Caco-2 (cell line): ENCODE results near the gene SWAP70. TPM values are rescaled to one million over a fixed set of nuclear protein-coding genes. Genes with fewer than 3 reads are reported as not detected.

Experiments
- BruUV-seq: library from RNA; stranded (reverse); fragments of 400-500 nt; replicated peaks from 2 replicates; lab custom pipeline; 2021; lab: Mats Ljungman, UMichigan
- CTCF ChIA-PET: fragments of 300-600 bp; sonication (Branson Sonifier 250); formaldehyde crosslinking; loops from one replicate; lab custom pipeline; 2022; ENCODE audit warnings: antibody characterized with exemption; lab: Charles Lee
- POLR2A ChIA-PET: fragments of 300-600 bp; sonication (Branson Sonifier 250); formaldehyde crosslinking; loops from one replicate; lab custom pipeline; 2022; ENCODE audit warnings: antibody characterized with exemption; lab: Charles Lee
- DNase-seq, 2 experiments: peaks; one replicate each; pipeline versions ENCODE4 v3.0.0 to v3.0.0-alpha.2; 2020 to 2022
- H3K27me3 ChIP-seq: replicated peaks from 2 replicates; pipeline ENCODE4 v1.6.0; 2011; ENCODE audit warnings: low read length; ENCODE audit not compliant: control insufficient read depth, insufficient read depth
- H3K36me3 ChIP-seq: 2 replicates; pipeline ENCODE4 v1.5.1; 2011; ENCODE audit warnings: low read length; ENCODE audit not compliant: control insufficient read depth, insufficient read depth
- H3K4me1 ChIP-seq: fragments of 250-450 bp; sonication (Bioruptor Pico); 2 replicates; pipeline ENCODE4 v1.5.1; 2020; ENCODE audit warnings: mild to moderate bottlenecking
- H3K4me3 ChIP-seq: 2 replicates; pipeline ENCODE4 v1.5.1; 2011; ENCODE audit warnings: low read depth, mild to moderate bottlenecking, control low read depth, low read length
- H3K9me3 ChIP-seq: fragments of 250-450 bp; sonication (Bioruptor Pico); 2 replicates; pipeline ENCODE4 v1.5.1; 2020; ENCODE audit warnings: mild to moderate bottlenecking, moderate library complexity
- H3K27ac Mint-ChIP-seq: one replicate; pipeline ENCODE4 v1.8.0; 2022; ENCODE audit warnings: mixed read lengths; ENCODE audit not compliant: unreplicated experiment
- H3K27me3 Mint-ChIP-seq: one replicate; pipeline ENCODE4 v1.8.0; 2022; ENCODE audit warnings: mixed read lengths; ENCODE audit not compliant: insufficient read depth, unreplicated experiment
- H3K36me3 Mint-ChIP-seq: one replicate; pipeline ENCODE4 v1.8.0; 2022; ENCODE audit warnings: mild to moderate bottlenecking, mixed read lengths; ENCODE audit not compliant: insufficient read depth, unreplicated experiment
- H3K4me1 Mint-ChIP-seq: one replicate; pipeline ENCODE4 v1.8.0; 2022; ENCODE audit warnings: low read depth, mixed read lengths; ENCODE audit not compliant: unreplicated experiment
- H3K4me3 Mint-ChIP-seq: one replicate; pipeline ENCODE4 v1.8.0; 2022; ENCODE audit warnings: mild to moderate bottlenecking, moderate library complexity, mixed read lengths; ENCODE audit not compliant: unreplicated experiment
- H3K9me3 Mint-ChIP-seq: one replicate; pipeline ENCODE4 v1.8.0; 2022; ENCODE audit warnings: mixed read lengths; ENCODE audit not compliant: unreplicated experiment
- intact Hi-C: fragments of 100-400 bp; cut with micrococcal nuclease; formaldehyde crosslinking; loops from one replicate; pipeline ENCODE4 v1.10.0; 2022; ENCODE audit not compliant: unreplicated experiment
- total RNA-seq: library from RNA; stranded (reverse); gene quantifications from 2 replicates; pipeline ENCODE4 v1.2.3, GENCODE V29; 2022
- TF ChIP-seq, protein P1 (sequence below), 2 experiments: fragments of 200-600 bp in 1 of 2; IDR thresholded peaks; 1 replicate in 1 of 2; 2 replicates in 1 of 2; pipeline versions ENCODE4 v1.5.1 to v1.8.0; 2011 to 2022; ENCODE audit warnings: antibody characterized with exemption in 1 of 2, control low read depth in 1 of 2, inconsistent platforms in 1 of 2, low read depth in 1 of 2, low read length in 1 of 2, mild to moderate bottlenecking in 1 of 2, moderate library complexity in 1 of 2; ENCODE audit not compliant: insufficient read depth in 1 of 2, severe bottlenecking in 1 of 2, unreplicated experiment in 1 of 2

The SWAP70 gene
- total RNA-seq, 1 experiment from 2014 or later = 42.4 TPM

GRCh38 chr11:9735236-9735635, 71.4 kb downstream of the SWAP70 start:
- peaks cover 4% of the 10 kb centered on the region for H3K36me3 ChIP-seq
- TF ChIP-seq, protein P1, sequence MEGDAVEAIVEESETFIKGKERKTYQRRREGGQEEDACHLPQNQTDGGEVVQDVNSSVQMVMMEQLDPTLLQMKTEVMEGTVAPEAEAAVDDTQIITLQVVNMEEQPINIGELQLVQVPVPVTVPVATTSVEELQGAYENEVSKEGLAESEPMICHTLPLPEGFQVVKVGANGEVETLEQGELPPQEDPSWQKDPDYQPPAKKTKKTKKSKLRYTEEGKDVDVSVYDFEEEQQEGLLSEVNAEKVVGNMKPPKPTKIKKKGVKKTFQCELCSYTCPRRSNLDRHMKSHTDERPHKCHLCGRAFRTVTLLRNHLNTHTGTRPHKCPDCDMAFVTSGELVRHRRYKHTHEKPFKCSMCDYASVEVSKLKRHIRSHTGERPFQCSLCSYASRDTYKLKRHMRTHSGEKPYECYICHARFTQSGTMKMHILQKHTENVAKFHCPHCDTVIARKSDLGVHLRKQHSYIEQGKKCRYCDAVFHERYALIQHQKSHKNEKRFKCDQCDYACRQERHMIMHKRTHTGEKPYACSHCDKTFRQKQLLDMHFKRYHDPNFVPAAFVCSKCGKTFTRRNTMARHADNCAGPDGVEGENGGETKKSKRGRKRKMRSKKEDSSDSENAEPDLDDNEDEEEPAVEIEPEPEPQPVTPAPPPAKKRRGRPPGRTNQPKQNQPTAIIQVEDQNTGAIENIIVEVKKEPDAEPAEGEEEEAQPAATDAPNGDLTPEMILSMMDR (IDR thresholded peaks at IDR 0.05; ENCODE audit: insufficient read depth in 1 of 2, low read depth in 1 of 2, low read length in 1 of 2, severe bottlenecking in 1 of 2, unreplicated experiment in 1 of 2) = no peak
- no peaks in the 10 kb centered on the region for H3K27me3 ChIP-seq
- peaks cover 14% of the 10 kb centered on the region for H3K4me1 ChIP-seq
- no TSS peak for BruUV-seq
- DNase-seq = no peak
- Mint-ChIP-seq H3K4me1 (peaks cover 21% of the 10 kb centered on the region), H3K27me3 (no peaks in the 10 kb centered on the region), H3K27ac (no peak overlapping the region), H3K4me3 (no peak overlapping the region), H3K9me3 (peaks cover 12% of the 10 kb centered on the region), H3K36me3 (peaks cover 67% of the 10 kb centered on the region)
- H3K4me3 ChIP-seq = no peak overlapping the region
- POLR2A ChIA-PET = no interaction called here
- H3K9me3 ChIP-seq = no peaks in the 10 kb centered on the region; the same call in 1 of the 2 replicates
- intact Hi-C loops = no loop called here
- CTCF ChIA-PET = no interaction called here

DNA sequence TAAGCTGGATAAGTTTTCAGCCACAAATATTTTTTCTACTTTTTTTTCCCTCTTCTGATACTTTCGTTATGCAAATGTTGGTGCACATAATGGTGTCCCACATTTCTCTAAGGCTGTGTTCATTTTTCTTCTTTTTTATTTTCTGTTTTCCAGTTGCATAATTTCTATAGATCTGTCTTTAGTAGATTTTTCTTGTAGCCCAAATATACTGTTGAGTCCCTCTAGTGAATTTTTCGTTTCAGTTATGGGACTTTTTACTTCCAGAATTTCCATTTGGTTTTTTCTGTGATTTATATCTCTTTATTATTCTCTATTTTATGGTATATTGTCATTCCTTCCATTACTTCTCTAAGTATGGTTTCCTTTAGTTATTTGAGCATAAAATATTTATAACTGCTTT, 72.0 kb downstream of the SWAP70 start:
- H3K36me3 ChIP-seq = peaks cover 4% of the 10 kb centered on the region
- H3K4me1 Mint-ChIP-seq = peaks cover 27% of the 10 kb centered on the region
- no peaks in the 10 kb centered on the region for H3K27me3 ChIP-seq
- peaks cover 20% of the 10 kb centered on the region for H3K4me1 ChIP-seq
- no peak overlapping the region for H3K4me3 ChIP-seq
- H3K27me3 Mint-ChIP-seq = no peaks in the 10 kb centered on the region
- POLR2A ChIA-PET = no interaction called here
- CTCF ChIA-PET = no interaction called here
- no peak overlapping the region for H3K4me3 Mint-ChIP-seq
- DNase-seq = no peak
- H3K27ac Mint-ChIP-seq = no peak overlapping the region
- H3K36me3 Mint-ChIP-seq = peaks cover 71% of the 10 kb centered on the region
- H3K9me3 ChIP-seq = no peaks in the 10 kb centered on the region; the same call in 1 of the 2 replicates
- intact Hi-C loops = no loop called here
- peaks cover 12% of the 10 kb centered on the region for H3K9me3 Mint-ChIP-seq
- BruUV-seq = no TSS peak
- TF ChIP-seq, protein P1 (IDR thresholded peaks at IDR 0.05; ENCODE audit: insufficient read depth in 1 of 2, low read depth in 1 of 2, low read length in 1 of 2, severe bottlenecking in 1 of 2, unreplicated experiment in 1 of 2) = no peak

- TF ChIP-seq, protein P1 (IDR thresholded peaks at IDR 0.05; ENCODE audit: insufficient read depth in 1 of 2, low read depth in 1 of 2, low read length in 1 of 2, severe bottlenecking in 1 of 2, unreplicated experiment in 1 of 2) = no peak
- intact Hi-C loops = no loop called here
- BruUV-seq = no TSS peak
- POLR2A ChIA-PET = no interaction called here
- Histone ChIP-seq H3K4me3 (no peak overlapping the region), H3K9me3 (no peaks in the 10 kb centered on the region; the same call in 1 of the 2 replicates), H3K36me3 (peaks cover 4% of the 10 kb centered on the region), H3K4me1 (peaks cover 25% of the 10 kb centered on the region), H3K27me3 (no peaks in the 10 kb centered on the region)
- Mint-ChIP-seq H3K27ac (no peak overlapping the region), H3K27me3 (no peaks in the 10 kb centered on the region), H3K4me1 (peaks cover 30% of the 10 kb centered on the region), H3K9me3 (peaks cover 12% of the 10 kb centered on the region), H3K4me3 (no peak overlapping the region), H3K36me3 (peaks cover 71% of the 10 kb centered on the region)
- CTCF ChIA-PET = no interaction called here
- no peak for DNase-seq
These were observed 72.5 kb downstream of the SWAP70 start for GRCh38 chr11:9736365-9736764.
